ENCODE data around the gene TOMM5.

The TOMM5 gene

GRCh38 chr9:37635808-37636207 lies 43.4 kb upstream of the TOMM5 start:
- DNase-seq (ENCODE audit: low read depth) = no peak
- TF ChIP-seq CTCF (conservative IDR thresholded peaks at IDR 0.05; ENCODE audit: low read depth, low read length) = no peak
- no peak overlapping the region for H3K4me3 ChIP-seq (ENCODE audit: low read depth, low read length)

GRCh38 chr9:37632479-37632878 lies 40.1 kb upstream of the TOMM5 start:
- no peak for TF ChIP-seq CTCF (conservative IDR thresholded peaks at IDR 0.05; ENCODE audit: low read depth, low read length)
- DNase-seq (ENCODE audit: low read depth) = no peak

GRCh38 chr9:37626708-37627292 lies 34.4 kb upstream of the TOMM5 start:
- no peak for DNase-seq (ENCODE audit: low read depth)
- no peak for TF ChIP-seq CTCF (conservative IDR thresholded peaks at IDR 0.05; ENCODE audit: low read depth, low read length)

More at GRCh38 chr9:37632479-37632878, 40.1 kb upstream of the TOMM5 start:
- no peak overlapping the region for H3K4me3 ChIP-seq (ENCODE audit: low read depth, low read length)

GRCh38 chr9:37625758-37626147 lies 33.4 kb upstream of the TOMM5 start:
- no peak for DNase-seq (ENCODE audit: low read depth)
- H3K4me3 ChIP-seq (ENCODE audit: low read depth, low read length) = no peak overlapping the region
- no peak for TF ChIP-seq CTCF (conservative IDR thresholded peaks at IDR 0.05; ENCODE audit: low read depth, low read length)

More at GRCh38 chr9:37626708-37627292, 34.4 kb upstream of the TOMM5 start:
- H3K4me3 ChIP-seq (ENCODE audit: low read depth, low read length) = no peak overlapping the region

- no peak overlapping the region for H3K4me3 ChIP-seq (ENCODE audit: low read depth, low read length)
- no peak for DNase-seq (ENCODE audit: low read depth)
- TF ChIP-seq CTCF (conservative IDR thresholded peaks at IDR 0.05; ENCODE audit: low read depth, low read length) = no peak
Measured at GRCh38 chr9:37625036-37625757, 32.8 kb upstream of the TOMM5 start.

GRCh38 chr9:37624073-37624472 lies 31.7 kb upstream of the TOMM5 start:
- TF ChIP-seq CTCF (conservative IDR thresholded peaks at IDR 0.05; ENCODE audit: low read depth, low read length) = no peak
- no peak for DNase-seq (ENCODE audit: low read depth)
- no peak overlapping the region for H3K4me3 ChIP-seq (ENCODE audit: low read depth, low read length)

- H3K4me3 ChIP-seq (ENCODE audit: low read depth, low read length) = no peak overlapping the region
- TF ChIP-seq CTCF (conservative IDR thresholded peaks at IDR 0.05; ENCODE audit: low read depth, low read length) = no peak
- no peak for DNase-seq (ENCODE audit: low read depth)
Measured at GRCh38 chr9:37623267-37623666, 30.9 kb upstream of the TOMM5 start.

All from choroid plexus epithelial cell (primary cell).